SW480 (cell line): ENCODE results near the gene DYRK1A.

Source experiments
- DNase-seq: peaks from one replicate; pipeline ENCODE4 v3.0.0-alpha.2; 2016; ENCODE audit warnings: low spot score

The DYRK1A gene

DNA sequence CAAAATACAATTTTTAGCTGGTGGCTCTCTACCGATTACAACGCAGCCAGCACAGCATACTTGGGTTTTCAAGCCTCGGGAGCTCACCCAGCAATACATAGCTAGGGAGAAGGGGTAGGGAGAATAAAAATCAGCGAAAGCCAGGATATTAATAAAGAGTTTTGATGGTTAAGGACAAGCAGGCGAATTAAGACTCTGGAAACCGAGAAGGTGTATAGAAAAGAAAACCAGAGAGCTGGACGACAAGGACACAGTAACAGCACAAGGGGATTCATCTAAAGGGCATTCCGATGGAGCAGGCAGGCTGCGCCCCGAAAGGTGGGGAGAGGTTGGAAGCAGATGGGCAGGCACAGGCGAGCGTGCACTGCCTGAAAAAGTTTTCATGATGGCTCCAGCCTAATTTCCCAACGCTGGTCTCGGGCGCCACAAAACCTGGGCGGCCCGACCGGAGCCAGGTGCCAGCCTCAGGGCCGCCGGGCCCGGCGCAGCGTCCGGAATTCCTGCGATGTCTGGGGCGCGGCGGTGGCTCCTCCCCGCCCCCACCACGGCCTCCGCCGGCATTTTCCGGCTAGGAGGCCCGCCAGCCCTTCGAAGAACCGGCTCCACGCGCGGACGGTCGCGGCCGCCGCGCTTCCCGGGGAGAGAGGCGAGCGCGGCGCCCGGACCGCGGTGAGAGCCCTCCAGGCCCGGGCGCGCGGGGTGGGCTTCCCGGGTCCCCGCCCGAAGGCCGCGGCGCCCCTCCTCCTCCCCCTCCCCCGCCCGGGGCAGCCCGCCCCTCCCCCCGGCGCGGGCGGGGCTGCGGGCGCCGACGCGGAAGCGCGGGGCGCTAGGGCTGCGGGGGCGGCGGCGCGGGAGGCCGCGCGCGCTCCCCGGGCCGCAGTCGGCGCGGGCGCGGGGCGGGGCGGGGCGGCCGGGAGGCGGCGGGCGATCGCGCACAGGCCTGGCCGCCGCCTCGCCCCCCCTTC lies 774 bp upstream of the DYRK1A start:
- DNase-seq, result peak; percentile 77

DNA sequence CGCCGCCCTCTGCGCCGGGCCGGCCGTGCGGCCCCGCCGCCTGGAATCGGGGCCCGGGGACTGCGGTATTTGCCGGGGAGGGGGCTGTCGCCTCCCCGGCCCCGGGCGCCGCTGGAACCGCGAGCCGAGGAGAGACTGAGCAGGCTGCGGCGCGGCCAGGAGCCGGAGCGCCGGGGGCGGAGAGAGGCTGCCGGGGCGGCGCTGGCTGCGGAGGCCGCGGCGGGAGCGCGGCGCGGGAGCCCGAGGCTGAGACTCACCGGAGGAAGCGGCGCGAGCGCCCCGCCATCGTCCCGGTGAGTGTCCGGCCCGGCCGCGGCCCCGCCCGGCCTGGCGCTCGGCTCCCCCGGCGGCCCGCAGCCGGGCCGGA lies 746 bp downstream of the DYRK1A start:
- DNase-seq, result no peak

DNA sequence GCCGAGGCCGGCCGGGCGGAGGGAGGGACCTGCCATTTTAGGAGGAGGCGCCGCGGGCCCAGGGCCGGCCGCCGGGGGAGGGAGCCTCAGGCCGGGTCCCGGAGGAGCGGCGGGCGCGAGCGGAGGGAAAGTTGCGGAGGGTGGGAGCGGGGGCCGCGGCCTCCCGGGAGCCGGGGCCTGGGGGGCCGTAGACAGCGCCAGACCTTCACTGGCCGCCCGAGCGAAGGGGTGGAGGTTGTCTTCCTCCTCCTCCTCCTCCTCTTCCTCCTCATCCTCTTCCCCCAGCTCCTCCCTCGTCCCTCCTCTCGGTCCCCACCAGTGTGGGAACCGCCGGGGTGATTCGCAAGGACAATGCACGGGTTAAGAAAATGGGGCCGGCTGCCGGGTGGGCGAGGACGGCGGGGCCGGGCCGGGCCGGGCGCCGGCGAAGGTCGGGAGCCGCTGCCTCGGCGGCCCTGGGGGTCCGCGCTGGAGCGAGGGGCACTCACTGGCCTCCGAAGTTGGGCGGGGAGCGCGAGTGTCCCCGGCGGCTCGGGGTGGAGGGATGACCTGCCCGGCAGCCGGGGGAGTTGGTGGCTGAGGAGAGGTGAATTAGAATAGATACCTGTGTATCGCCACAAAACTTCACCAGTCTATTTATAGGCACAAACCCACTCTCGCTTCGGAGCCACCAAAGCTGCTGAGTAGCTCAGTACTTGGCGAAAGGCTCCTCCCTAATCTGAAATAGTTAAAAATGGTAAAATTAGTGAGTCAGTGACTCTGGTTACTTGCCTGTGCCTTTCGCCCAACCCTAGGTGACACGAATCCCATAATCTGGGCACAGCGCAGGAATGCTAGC lies 1.3 kb downstream of the DYRK1A start:
- peak; percentile 39 for DNase-seq

DNA sequence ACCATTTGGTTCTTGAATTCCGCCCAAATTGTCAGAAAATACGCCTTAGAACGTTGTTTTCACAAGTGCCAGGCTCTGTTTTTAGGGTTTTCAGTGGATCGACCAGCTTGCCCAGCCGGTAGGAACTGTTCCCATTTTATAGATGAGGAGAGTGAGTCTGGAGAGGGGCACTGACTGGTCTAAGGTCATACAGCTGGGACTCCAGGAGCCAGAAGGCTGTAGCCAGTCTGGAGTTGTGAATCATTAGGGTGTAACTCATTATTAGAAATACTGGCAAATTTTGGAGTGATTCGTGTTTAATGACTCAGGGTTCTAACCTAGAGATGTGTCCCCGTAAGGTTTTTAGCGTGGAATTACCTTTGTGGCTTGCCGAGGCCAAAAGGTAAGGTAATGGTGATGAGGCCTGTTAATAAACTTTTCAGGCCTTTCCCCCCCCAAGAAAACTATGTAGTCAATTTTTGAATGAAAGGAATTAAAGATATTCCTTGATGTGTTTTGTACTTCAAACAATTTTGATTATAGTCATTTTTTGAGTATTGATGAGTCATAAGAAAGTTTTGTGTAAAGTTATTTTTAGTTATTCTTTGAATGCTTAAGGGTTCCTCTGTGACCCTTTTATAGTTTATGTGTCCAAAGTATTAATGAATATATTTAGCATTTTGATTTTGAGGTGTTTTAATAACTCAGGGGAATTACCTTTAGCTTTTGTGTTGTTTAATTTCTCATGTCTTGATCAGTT lies 2.1 kb downstream of the DYRK1A start:
- peak; percentile 25 for DNase-seq

DNA sequence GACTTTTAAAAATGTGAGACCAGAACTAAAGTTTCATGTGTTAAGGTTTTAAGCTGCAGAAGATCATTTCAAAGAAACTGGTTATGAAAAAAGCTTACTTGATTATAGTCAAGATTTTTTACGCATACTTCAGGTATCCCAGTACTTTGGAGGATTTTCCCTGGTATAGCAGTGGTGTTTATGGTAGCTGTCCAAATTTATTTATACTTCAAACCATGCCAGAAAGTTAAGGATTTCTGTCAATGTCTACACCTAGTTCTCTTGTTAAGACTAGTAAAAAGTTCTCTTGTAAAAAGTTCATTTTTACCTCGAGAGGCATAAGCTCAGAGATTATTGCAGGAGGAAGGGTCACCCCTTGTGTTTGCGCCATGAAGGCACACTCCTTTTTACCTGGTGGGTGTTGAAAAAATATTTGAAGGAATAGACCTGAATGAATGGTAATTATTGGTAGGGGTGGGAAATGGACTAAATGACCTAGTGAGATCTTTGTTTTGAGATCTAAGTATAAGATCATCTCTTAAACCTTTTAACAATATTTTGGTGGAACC lies 2.8 kb downstream of the DYRK1A start:
- no peak for DNase-seq

DNA sequence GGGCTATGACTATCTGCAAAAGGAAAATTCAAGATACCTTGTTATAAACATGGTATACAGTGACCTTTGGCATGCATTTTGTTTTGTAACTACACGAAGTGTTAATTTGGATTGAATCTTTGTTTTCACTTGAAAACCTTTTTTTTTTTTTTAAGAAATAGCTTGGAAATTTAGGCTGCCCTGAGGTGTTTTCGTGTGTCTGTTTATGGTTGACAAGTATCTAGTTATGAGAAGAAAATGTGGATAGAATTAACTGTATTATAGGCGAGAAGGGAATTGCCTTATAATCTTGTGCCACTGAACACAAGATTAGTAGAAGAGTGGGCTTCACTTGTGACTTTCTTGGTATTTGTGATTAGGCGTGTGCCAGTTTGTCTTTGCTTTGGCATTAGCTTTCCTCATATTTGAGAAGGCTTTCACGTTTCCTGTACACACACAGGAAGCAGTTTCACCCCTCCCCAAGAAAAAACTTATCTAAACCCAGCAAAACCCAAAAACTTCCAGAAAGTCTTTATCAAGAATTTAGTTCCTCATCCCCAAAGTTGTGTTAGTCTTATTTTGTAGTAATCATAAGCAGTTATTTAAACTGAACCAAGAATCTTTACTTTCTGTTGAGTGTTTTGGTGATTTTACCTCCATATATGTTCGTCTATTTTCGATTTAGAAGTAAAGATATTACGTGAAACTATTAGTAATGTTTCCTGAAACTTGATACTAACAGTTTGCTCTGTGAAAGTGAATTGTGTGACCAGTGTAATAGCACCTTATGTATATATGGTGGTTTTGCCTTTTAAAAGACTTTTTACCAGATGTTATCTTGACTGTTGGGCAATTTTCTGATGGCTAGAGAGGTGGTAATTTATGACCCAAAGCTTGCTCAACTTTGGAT lies 3.8 kb downstream of the DYRK1A start:
- DNase-seq, result no peak

- no peak for DNase-seq
These were observed 4.4 kb downstream of the DYRK1A start for GRCh38 chr21:37371041-37371397.

- DNase-seq, result no peak
These were observed 5.7 kb downstream of the DYRK1A start for GRCh38 chr21:37372127-37372731.

GRCh38 chr21:37372951-37373350 lies 6.4 kb downstream of the DYRK1A start:
- no peak for DNase-seq

DNA sequence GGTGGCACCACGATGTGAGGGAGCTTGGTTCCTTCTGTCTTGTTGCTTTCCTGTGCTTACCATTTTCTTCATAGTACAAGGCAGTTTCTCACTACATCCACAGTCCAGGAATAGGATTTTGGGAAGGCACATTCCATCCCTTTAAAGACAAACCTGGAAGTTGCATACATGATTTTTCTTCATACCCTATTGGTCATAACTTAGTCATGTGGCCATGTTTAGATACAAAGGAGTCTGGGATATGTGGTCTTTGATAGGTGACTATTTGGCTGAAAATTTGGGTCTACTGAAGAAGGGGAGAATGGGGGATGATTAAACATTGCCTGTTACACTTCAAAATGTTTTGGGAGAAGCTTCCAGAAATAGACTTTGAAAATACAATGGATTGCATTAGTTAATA lies 7.0 kb downstream of the DYRK1A start:
- peak; percentile 17 for DNase-seq

DNA sequence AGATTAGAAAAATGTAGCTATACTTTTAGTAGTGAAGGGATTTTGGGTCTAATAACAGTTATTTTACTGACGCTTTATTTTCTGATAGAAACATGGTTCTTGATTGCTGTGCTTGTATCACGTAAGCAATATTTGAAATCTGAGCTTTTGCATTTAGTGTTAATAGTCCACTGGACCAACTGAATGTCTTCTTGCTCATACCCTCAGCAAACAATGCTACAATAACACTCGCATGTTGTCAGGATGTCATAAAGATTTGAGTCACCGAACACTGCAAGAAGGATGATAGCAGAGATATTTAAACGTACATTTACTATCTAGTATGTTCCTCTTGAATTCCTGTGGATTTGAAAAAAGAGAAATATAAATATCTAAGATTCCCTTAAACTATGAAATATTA lies 7.5 kb downstream of the DYRK1A start:
- DNase-seq, result no peak

- no peak for DNase-seq
These were observed 9.4 kb downstream of the DYRK1A start for GRCh38 chr21:37375866-37376574.

DNA sequence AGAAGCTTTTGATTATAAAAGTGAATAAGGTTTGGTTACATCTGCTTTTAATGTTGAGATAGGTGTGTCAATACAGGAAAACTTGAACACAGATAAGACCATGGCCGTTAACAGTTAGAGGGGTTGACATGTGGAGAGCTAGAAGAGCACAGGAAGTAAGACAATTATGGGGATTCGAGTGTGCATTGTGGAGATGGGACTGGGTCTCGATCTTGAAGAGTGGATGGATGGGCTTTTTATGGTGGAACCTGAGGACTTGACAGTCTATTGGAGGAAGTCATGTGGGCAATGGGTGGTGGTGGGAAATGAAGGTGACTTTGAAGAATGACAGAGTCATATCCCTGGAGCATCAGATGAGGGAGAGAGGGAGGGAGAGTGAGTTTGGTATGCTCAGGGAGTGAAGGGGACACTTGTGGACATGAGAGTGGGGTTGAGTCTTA lies 12.1 kb downstream of the DYRK1A start:
- no peak for DNase-seq

- no peak for DNase-seq
These were observed 14.1 kb downstream of the DYRK1A start for GRCh38 chr21:37380349-37381323.

GRCh38 chr21:37381883-37382585 lies 15.5 kb downstream of the DYRK1A start:
- no peak for DNase-seq

- DNase-seq, result no peak
These were observed 16.5 kb downstream of the DYRK1A start for GRCh38 chr21:37383086-37383485.

DNA sequence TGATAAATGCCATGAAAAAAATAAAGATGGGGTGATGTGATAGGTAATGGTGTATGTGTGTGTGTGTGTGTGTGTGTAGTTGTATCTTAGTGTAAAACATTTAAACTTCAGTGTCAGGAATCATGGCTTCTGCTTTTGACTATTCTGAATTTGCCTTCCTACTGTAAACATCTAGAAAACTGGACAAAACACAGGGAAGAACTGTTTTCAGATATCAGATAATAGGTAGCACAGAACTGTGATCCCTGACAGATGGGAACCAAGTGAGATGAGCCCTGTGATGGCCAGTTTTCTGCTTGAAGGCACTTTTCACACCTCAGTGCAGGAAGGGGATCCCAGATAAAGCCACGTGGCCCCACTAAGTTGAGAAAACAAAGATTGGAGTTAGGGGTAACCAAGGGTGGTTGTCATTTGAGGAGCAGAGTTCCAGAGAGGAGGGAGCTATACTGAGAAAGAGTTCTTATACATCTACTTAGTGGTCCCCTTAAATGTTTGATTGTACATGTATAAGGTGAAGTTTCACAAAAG lies 17.3 kb downstream of the DYRK1A start:
- DNase-seq, result no peak

DNA sequence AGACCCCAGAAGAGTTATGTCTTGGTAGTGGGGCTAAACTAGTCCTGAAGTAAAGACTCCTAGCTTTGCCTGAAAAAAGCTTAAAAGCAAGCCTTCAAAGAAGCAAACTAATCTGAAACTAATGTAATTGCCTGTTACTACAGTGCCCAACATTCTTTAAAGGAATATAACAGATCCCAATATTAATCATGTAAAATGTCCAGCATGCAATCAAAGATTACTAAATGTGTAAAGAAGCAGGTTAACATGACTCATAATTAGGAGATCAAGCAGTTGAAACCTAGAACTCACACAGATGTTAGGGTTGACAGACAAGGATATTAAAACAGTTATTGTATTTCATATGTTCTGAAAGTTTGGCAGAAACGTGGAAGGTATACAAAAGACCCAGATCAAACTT lies 17.8 kb downstream of the DYRK1A start:
- no peak for DNase-seq
